Adrenal gland (tissue), 5 donors: ENCODE data around the gene GLI1.
"Not testable (repeated sequence)": the region's sequence is repeated elsewhere in the genome, so short reads cannot be mapped to it uniquely, and the experiment has no call there.

Source experiments
- POLR2A ChIP-seq, 2 donors: fragments of 450-650 bp; IDR thresholded peaks; one replicate each; pipeline ENCODE4 v1.6.1; 2017; ENCODE audit warnings: antibody characterized with exemption in 2 of 2, mild to moderate bottlenecking in 2 of 2, moderate library complexity in 1 of 2
- TF ChIP-seq, protein P1 (sequence below), 6 experiments: fragments of 450-650 bp in 4 of 6; fragments of 200-600 bp in 2 of 6; sonication (generic) in 1 of 6; IDR thresholded peaks; 1 replicate in 5 of 6; 2 replicates in 1 of 6; pipeline versions ENCODE4 v1.5.1 to v1.8.0; 2016 to 2021; ENCODE audit warnings: antibody characterized with exemption in 6 of 6, mild to moderate bottlenecking in 2 of 6, moderate library complexity in 1 of 6
- donor health status: DM: no; HTN: no; CAD: no.

DNA sequence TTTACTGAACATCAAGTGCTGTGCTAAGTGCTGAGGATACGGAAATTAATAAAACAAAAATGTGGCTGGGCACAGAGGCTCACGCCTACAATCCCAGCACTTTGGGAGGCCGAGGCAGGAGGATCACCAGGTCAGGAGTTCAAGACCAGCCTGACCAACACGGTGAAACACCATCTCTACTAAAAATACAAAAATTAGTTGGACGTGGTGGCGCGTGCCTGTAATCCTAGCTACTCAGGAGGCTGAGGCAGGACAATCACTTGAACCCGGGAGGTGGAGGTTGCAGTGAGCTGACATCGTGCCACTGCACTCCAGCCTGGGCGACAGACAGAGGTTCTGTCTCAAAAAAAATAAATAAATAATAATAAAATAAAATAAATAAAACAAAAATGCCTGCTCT is 32.6 kb upstream of the GLI1 start:
- TF ChIP-seq POLR2A (IDR thresholded peaks at IDR 0.05) = not testable (repeated sequence)
- TF ChIP-seq, protein P1, sequence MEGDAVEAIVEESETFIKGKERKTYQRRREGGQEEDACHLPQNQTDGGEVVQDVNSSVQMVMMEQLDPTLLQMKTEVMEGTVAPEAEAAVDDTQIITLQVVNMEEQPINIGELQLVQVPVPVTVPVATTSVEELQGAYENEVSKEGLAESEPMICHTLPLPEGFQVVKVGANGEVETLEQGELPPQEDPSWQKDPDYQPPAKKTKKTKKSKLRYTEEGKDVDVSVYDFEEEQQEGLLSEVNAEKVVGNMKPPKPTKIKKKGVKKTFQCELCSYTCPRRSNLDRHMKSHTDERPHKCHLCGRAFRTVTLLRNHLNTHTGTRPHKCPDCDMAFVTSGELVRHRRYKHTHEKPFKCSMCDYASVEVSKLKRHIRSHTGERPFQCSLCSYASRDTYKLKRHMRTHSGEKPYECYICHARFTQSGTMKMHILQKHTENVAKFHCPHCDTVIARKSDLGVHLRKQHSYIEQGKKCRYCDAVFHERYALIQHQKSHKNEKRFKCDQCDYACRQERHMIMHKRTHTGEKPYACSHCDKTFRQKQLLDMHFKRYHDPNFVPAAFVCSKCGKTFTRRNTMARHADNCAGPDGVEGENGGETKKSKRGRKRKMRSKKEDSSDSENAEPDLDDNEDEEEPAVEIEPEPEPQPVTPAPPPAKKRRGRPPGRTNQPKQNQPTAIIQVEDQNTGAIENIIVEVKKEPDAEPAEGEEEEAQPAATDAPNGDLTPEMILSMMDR (IDR thresholded peaks at IDR 0.05) = not testable (repeated sequence)
